Fibroblast of lung (primary cell): ENCODE results near the gene XPR1. TPM values are rescaled to one million over a fixed set of nuclear protein-coding genes. Genes with fewer than 3 reads are reported as not detected.

Experiments used
- DNase-seq, 2 donors: peaks; one replicate each; pipeline versions ENCODE4 v3.0.0 to v3.0.0-alpha.2; 2010; ENCODE audit warnings: low read depth in 2 of 2
- H2AFZ ChIP-seq: 2 replicates; pipeline ENCODE4 v1.5.1; 2012; ENCODE audit warnings: low read length, control low read depth, inconsistent platforms
- H3K27ac ChIP-seq: 2 replicates; pipeline ENCODE4 v1.5.1; 2011; ENCODE audit warnings: low read length, control low read depth; ENCODE audit not compliant: insufficient read depth
- H3K27me3 ChIP-seq: 2 replicates; pipeline ENCODE4 v1.5.1; 2011; ENCODE audit warnings: mild to moderate bottlenecking, low read length; ENCODE audit not compliant: control insufficient read depth, insufficient read depth
- H3K36me3 ChIP-seq: 2 replicates; pipeline ENCODE4 v1.5.1; 2011; ENCODE audit warnings: low read length; ENCODE audit not compliant: control insufficient read depth, insufficient read depth
- H3K4me1 ChIP-seq: 2 replicates; pipeline ENCODE4 v1.5.1; 2011; ENCODE audit warnings: low read length; ENCODE audit not compliant: control insufficient read depth, insufficient read depth; ENCODE audit errors: extremely low read depth
- H3K4me2 ChIP-seq: 2 replicates; pipeline ENCODE4 v1.5.1; 2011; ENCODE audit warnings: low read length, control low read depth; ENCODE audit not compliant: insufficient read depth; ENCODE audit errors: extremely low read depth
- H3K4me3 ChIP-seq, 4 experiments: fragments of 200-600 bp in 1 of 4; sonication (generic) in 1 of 4; replicated peaks in 1 of 4; 2 replicates each; pipeline ENCODE4 v1.5.1; 2011 to 2016; ENCODE audit warnings: low read length in 4 of 4, low read depth in 3 of 4, mild to moderate bottlenecking in 3 of 4, control low read depth in 2 of 4, inconsistent platforms in 1 of 4, mixed read lengths in 1 of 4; ENCODE audit not compliant: insufficient read depth in 1 of 4; ENCODE audit errors: control extremely low read depth in 1 of 4
- H3K79me2 ChIP-seq: 2 replicates; pipeline ENCODE4 v1.5.1; 2012; ENCODE audit warnings: mild to moderate bottlenecking, low read length, inconsistent platforms; ENCODE audit not compliant: control insufficient read depth, insufficient read depth
- H3K9ac ChIP-seq: 2 replicates; pipeline ENCODE4 v1.5.1; 2011; ENCODE audit warnings: mild to moderate bottlenecking, low read length, control low read depth; ENCODE audit not compliant: insufficient read depth
- H3K9me3 ChIP-seq: 2 replicates; pipeline ENCODE4 v1.5.1; 2012; ENCODE audit warnings: low read depth, low read length; ENCODE audit not compliant: control insufficient read depth, insufficient read depth
- H4K20me1 ChIP-seq: 2 replicates; pipeline ENCODE4 v1.5.1; 2011; ENCODE audit warnings: low read length; ENCODE audit not compliant: control insufficient read depth, insufficient read depth; ENCODE audit errors: extremely low read depth
- CTCF ChIP-seq, 2 donors: IDR thresholded peaks in 1 of 2; conservative IDR thresholded peaks in 1 of 2; 1 replicate in 1 of 2; 2 replicates in 1 of 2; pipeline ENCODE4 v1.5.1; 2011 to 2012; ENCODE audit warnings: low read length in 2 of 2, control low read depth in 1 of 2, inconsistent platforms in 1 of 2, low read depth in 1 of 2, mild to moderate bottlenecking in 1 of 2
- EZH2 ChIP-seq: IDR thresholded peaks from 2 replicates; pipeline ENCODE4 v1.5.1; 2012; ENCODE audit warnings: low read length, control low read depth, mild to moderate bottlenecking; ENCODE audit errors: missing control alignments
- polyA plus RNA-seq, 2 donors: library from polyadenylated mRNA; depleted of rRNA in 1 of 2; stranded (reverse) in 1 of 2; unstranded in 1 of 2; fragments of >200 nt; gene quantifications; 2 replicates each; pipeline ENCODE4 v1.2.1, GENCODE V29; 2011 to 2012; ENCODE audit warnings: missing spikeins in 1 of 2
- total RNA-seq: library from RNA; depleted of rRNA; stranded (reverse); fragments of >200 nt; gene quantifications from 2 replicates; pipeline ENCODE4 v1.2.1, GENCODE V29; 2014

XPR1 gene
- total and polyA plus RNA-seq, 2 donors (not counting 1 experiment from before 2014, with no cell fraction given): 18.4 to 31.5 TPM

- no peaks in the 10 kb centered on the region for H3K79me2 ChIP-seq
- DNase-seq: no peak
- H3K4me2 ChIP-seq: no peak overlapping the region
- no peaks in the 10 kb centered on the region for H4K20me1 ChIP-seq
- TF ChIP-seq CTCF (conservative IDR thresholded peaks at IDR 0.05 in 1 of 2, IDR thresholded peaks at IDR 0.05 in 1 of 2; ENCODE audit: low read depth in 1 of 2, low read length in 2 of 2) (no peak), EZH2 (no peak)
- H3K36me3 ChIP-seq: no peaks in the 10 kb centered on the region
- H2AFZ ChIP-seq: no peak overlapping the region
- no peaks in the 10 kb centered on the region for H3K4me1 ChIP-seq
- H3K27me3 ChIP-seq: no peaks in the 10 kb centered on the region
- H3K4me3 ChIP-seq: no peak overlapping the region
- H3K9ac ChIP-seq: no peak overlapping the region
- H3K27ac ChIP-seq: no peak overlapping the region
- H3K9me3 ChIP-seq: no peaks in the 10 kb centered on the region
Measured at GRCh38 chr1:180728472-180729106, 96.8 kb downstream of the XPR1 start.

GRCh38 chr1:180731131-180731530 is 99.3 kb downstream of the XPR1 start:
- no peak for DNase-seq
- Histone ChIP-seq H3K4me1 (no peaks in the 10 kb centered on the region), H3K9ac (no peak overlapping the region), H3K4me3 (no peak overlapping the region), H3K36me3 (no peaks in the 10 kb centered on the region), H3K27me3 (no peaks in the 10 kb centered on the region), H3K27ac (no peak overlapping the region), H3K9me3 (no peaks in the 10 kb centered on the region), H3K4me2 (no peak overlapping the region), H2AFZ (no peak overlapping the region), H4K20me1 (no peaks in the 10 kb centered on the region), H3K79me2 (no peaks in the 10 kb centered on the region)
- TF ChIP-seq EZH2 (no peak), CTCF (conservative IDR thresholded peaks at IDR 0.05 in 1 of 2, IDR thresholded peaks at IDR 0.05 in 1 of 2; ENCODE audit: low read depth in 1 of 2, low read length in 2 of 2) (no peak)

GRCh38 chr1:180732866-180733265 is 101.0 kb downstream of the XPR1 start:
- no peak overlapping the region for H3K4me2 ChIP-seq
- H3K4me1 ChIP-seq: no peaks in the 10 kb centered on the region
- H3K36me3 ChIP-seq: no peaks in the 10 kb centered on the region
- H3K9ac ChIP-seq: no peak overlapping the region
- no peaks in the 10 kb centered on the region for H3K27me3 ChIP-seq
- DNase-seq: no peak
- H4K20me1 ChIP-seq: no peaks in the 10 kb centered on the region
- H3K4me3 ChIP-seq: no peak overlapping the region
- TF ChIP-seq EZH2 (no peak), CTCF (conservative IDR thresholded peaks at IDR 0.05 in 1 of 2, IDR thresholded peaks at IDR 0.05 in 1 of 2; ENCODE audit: low read depth in 1 of 2, low read length in 2 of 2) (no peak)
- H3K27ac ChIP-seq: no peak overlapping the region
- H2AFZ ChIP-seq: no peak overlapping the region
- H3K79me2 ChIP-seq: no peaks in the 10 kb centered on the region
- H3K9me3 ChIP-seq: no peaks in the 10 kb centered on the region
